HepG2 (cell line): ENCODE measurements around the gene CRIP1. TPM values are rescaled to one million over a fixed set of nuclear protein-coding genes. Genes with fewer than 3 reads are reported as not detected.

Experiments used
- ATAC-seq: fragments of 200-7000 bp; cut with Tn5 transposase; 3 replicates; pipeline ENCODE4 v1.9.1; 2020; ENCODE audit warnings: mild to moderate bottlenecking, moderate library complexity
- BruUV-seq: library from RNA; stranded (reverse); fragments of 400-500 nt; replicated peaks from 2 replicates; lab custom pipeline; 2021; lab: Mats Ljungman, UMichigan
- CTCF ChIA-PET: fragments of 300-600 bp; formaldehyde crosslinking; extraction: SDS; loops from one replicate; lab custom pipeline; 2021; ENCODE audit warnings: low total read pairs, inconsistent platforms, low intra/inter-chr PET ratio; lab: Yijun Ruan, JAX
- POLR2A ChIA-PET: fragments of 350-600 bp; sonication (Branson Sonifier 250); formaldehyde crosslinking; loops from one replicate; lab custom pipeline; 2020; ENCODE audit warnings: antibody characterized with exemption, inconsistent platforms; lab: Yijun Ruan, JAX
- DNase-seq: peaks from one replicate; pipeline ENCODE4 v3.0.0-alpha.2; 2015; ENCODE audit warnings: low spot score
- FAIRE-seq: peaks from 3 replicates; lab custom pipeline; 2011; peaks lifted over from hg19 to GRCh38; lab: Jason Lieb, UNC
- H2AFZ ChIP-seq: one replicate; pipeline ENCODE4 v1.6.1; 2011; ENCODE audit warnings: low read length, inconsistent platforms
- H3K27ac ChIP-seq: fragments of 300-600 bp; 3 replicates; pipeline ENCODE4 v1.8.0; 2011; ENCODE audit warnings: mixed run types, mild to moderate bottlenecking, mixed read lengths, low read length, inconsistent platforms; ENCODE audit not compliant: insufficient read depth; ENCODE audit errors: extremely low read length
- H3K27me3 ChIP-seq, 2 experiments: fragments of 200-600 bp in 1 of 2; 2 replicates in 1 of 2; 3 replicates in 1 of 2; pipeline versions ENCODE4 v1.6.0 to v1.8.0; 2011; ENCODE audit warnings: low read length in 2 of 2, mild to moderate bottlenecking in 2 of 2, moderate library complexity in 2 of 2, inconsistent platforms in 1 of 2; ENCODE audit not compliant: insufficient read depth in 2 of 2, control insufficient read depth in 1 of 2
- H3K36me3 ChIP-seq, 2 experiments: fragments of 200-600 bp in 1 of 2; replicated peaks in 1 of 2; 2 replicates in 1 of 2; 3 replicates in 1 of 2; pipeline versions ENCODE4 v1.5.1 to v1.8.0; 2011; ENCODE audit warnings: low read length in 2 of 2, inconsistent platforms in 1 of 2; ENCODE audit not compliant: insufficient read depth in 2 of 2, control insufficient read depth in 1 of 2
- H3K4me1 ChIP-seq: 2 replicates; pipeline ENCODE4 v1.5.1; 2012; ENCODE audit warnings: low read length, inconsistent platforms; ENCODE audit not compliant: insufficient read depth
- H3K4me2 ChIP-seq: 2 replicates; pipeline ENCODE4 v1.6.0; 2011; ENCODE audit warnings: low read depth, low read length, inconsistent platforms
- H3K4me3 ChIP-seq, 3 experiments: fragments of 200-600 bp in 1 of 3; sonication (generic), shearing (Covaris generic) in 1 of 3; replicated peaks in 1 of 3; 2 replicates each; pipeline ENCODE4 v1.5.1; 2011 to 2016; ENCODE audit warnings: low read length in 3 of 3, inconsistent platforms in 2 of 3, low read depth in 2 of 3, mild to moderate bottlenecking in 2 of 3, control low read depth in 1 of 3, mixed read lengths in 1 of 3; ENCODE audit not compliant: insufficient read depth in 1 of 3
- H3K79me2 ChIP-seq: one replicate; pipeline ENCODE4 v1.6.1; 2011; ENCODE audit warnings: low read length, inconsistent platforms; ENCODE audit not compliant: insufficient read depth
- H3K9ac ChIP-seq: 2 replicates; pipeline ENCODE4 v1.6.0; 2011; ENCODE audit warnings: mild to moderate bottlenecking, low read depth, low read length, inconsistent platforms; ENCODE audit not compliant: insufficient read depth
- H3K9me3 ChIP-seq: 2 replicates; pipeline ENCODE4 v1.5.1; 2012; ENCODE audit warnings: mild to moderate bottlenecking, low read length
- H4K20me1 ChIP-seq: 2 replicates; pipeline ENCODE4 v1.6.0; 2011; ENCODE audit warnings: inconsistent platforms, mild to moderate bottlenecking, low read length, moderate library complexity; ENCODE audit not compliant: insufficient read depth
- PCBP1 ChIP-seq: fragments of 200-400 bp; formaldehyde crosslinking; IDR thresholded peaks from 2 replicates; pipeline ENCODE4 v1.6.1; 2017; ENCODE audit warnings: mild to moderate bottlenecking, low read depth, low read length, borderline replicate concordance
- PLRG1 ChIP-seq: fragments of 450-650 bp; conservative IDR thresholded peaks from 2 replicates; pipeline ENCODE4 v1.6.1; 2016
- RARG ChIP-seq: sonication (generic); formaldehyde crosslinking; IDR thresholded peaks from 2 replicates; pipeline ENCODE4 v1.4.0; 2020; ENCODE audit warnings: low read depth, mild to moderate bottlenecking, missing genetic modification reagents
- SIN3B ChIP-seq: fragments of 150-350 bp; IDR thresholded peaks from 2 replicates; pipeline ENCODE4 v1.6.1; 2014; ENCODE audit warnings: low read length
- TBL1XR1 ChIP-seq: fragments of 150-350 bp; IDR thresholded peaks from 2 replicates; pipeline ENCODE4 v1.6.1; 2014; ENCODE audit warnings: borderline replicate concordance, low read length; ENCODE audit not compliant: partially characterized antibody
- TMF1 ChIP-seq: sonication (generic); formaldehyde crosslinking; IDR thresholded peaks from 2 replicates; pipeline ENCODE4 v1.8.1; 2022; ENCODE audit warnings: low read depth, missing genetic modification reagents
- ZNF138 ChIP-seq: sonication (generic); formaldehyde crosslinking; IDR thresholded peaks from 2 replicates; pipeline ENCODE4 v1.5.0; 2020; ENCODE audit warnings: mild to moderate bottlenecking, low read depth, missing genetic modification reagents
- WGBS: methylation state at CpG from one replicate; pipeline ENCODE4 v1.1.6; 2017; ENCODE audit warnings: low lambda C conversion rate; 5-methylcytosine and 5-hydroxymethylcytosine counted together
- in situ Hi-C: cut with HindIII; loops from 2 replicates; pipeline ENCODE4 v1.10.0; 2017; ENCODE audit warnings: low pct_unique_long_range_greater_than_20kb; ENCODE audit not compliant: extremely low pct_ligation_motif_present
- intact Hi-C: fragments of 100-400 bp; cut with micrococcal nuclease; formaldehyde crosslinking; loops from one replicate; pipeline ENCODE4 v1.10.0; 2022; ENCODE audit not compliant: unreplicated experiment
- polyA plus RNA-seq, 8 experiments: library from polyadenylated mRNA; depleted of rRNA in 3 of 8; stranded (reverse) in 7 of 8; unstranded in 1 of 8; fragments of >200 nt; fragmentation: Illumina TruSeq in 4 of 8; extraction: Trizol in 4 of 8; gene quantifications; 2 replicates each; pipeline versions ENCODE4 v1.2.1 to v1.2.3, GENCODE V29; 2011 to 2016; ENCODE audit warnings: low read depth in 4 of 8, missing spikeins in 1 of 8, mixed read lengths in 1 of 8; ENCODE audit not compliant: insufficient read depth in 1 of 8
- total RNA-seq, 5 experiments: library from RNA; depleted of rRNA; stranded (reverse); fragments of >200 nt; fragmentation: Illumina TruSeq; extraction: Trizol; gene quantifications; 2 replicates each; pipeline ENCODE4 v1.2.3, GENCODE V29; 2016; ENCODE audit warnings: low read depth in 1 of 5
- TF ChIP-seq, protein P1 (sequence below): sonication (generic); formaldehyde crosslinking; IDR thresholded peaks from 2 replicates; pipeline ENCODE4 v1.8.1; 2023; ENCODE audit warnings: mild to moderate bottlenecking, inconsistent platforms, moderate library complexity, missing genetic modification reagents, borderline replicate concordance
- TF ChIP-seq, protein P2 (sequence below): IDR thresholded peaks from 2 replicates; pipeline ENCODE4 v1.4.0; 2020; ENCODE audit warnings: mild to moderate bottlenecking, missing genetic modification reagents
- TF ChIP-seq, protein P3 (sequence below): sonication (generic); formaldehyde crosslinking; conservative IDR thresholded peaks from 2 replicates; pipeline ENCODE4 v1.5.0; 2020; ENCODE audit warnings: missing genetic modification reagents
- TF ChIP-seq, protein P4 (sequence below): sonication (generic); formaldehyde crosslinking; IDR thresholded peaks from 2 replicates; pipeline ENCODE4 v1.5.1; 2020; ENCODE audit warnings: missing genetic modification reagents, mild to moderate bottlenecking, borderline replicate concordance

Gene CRIP1
- total and polyA plus RNA-seq, 2 of the 13 experiments (the other 11 are each of a cell fraction or from before 2014, with no cell fraction given): 53.9 to 59.5 TPM

DNA sequence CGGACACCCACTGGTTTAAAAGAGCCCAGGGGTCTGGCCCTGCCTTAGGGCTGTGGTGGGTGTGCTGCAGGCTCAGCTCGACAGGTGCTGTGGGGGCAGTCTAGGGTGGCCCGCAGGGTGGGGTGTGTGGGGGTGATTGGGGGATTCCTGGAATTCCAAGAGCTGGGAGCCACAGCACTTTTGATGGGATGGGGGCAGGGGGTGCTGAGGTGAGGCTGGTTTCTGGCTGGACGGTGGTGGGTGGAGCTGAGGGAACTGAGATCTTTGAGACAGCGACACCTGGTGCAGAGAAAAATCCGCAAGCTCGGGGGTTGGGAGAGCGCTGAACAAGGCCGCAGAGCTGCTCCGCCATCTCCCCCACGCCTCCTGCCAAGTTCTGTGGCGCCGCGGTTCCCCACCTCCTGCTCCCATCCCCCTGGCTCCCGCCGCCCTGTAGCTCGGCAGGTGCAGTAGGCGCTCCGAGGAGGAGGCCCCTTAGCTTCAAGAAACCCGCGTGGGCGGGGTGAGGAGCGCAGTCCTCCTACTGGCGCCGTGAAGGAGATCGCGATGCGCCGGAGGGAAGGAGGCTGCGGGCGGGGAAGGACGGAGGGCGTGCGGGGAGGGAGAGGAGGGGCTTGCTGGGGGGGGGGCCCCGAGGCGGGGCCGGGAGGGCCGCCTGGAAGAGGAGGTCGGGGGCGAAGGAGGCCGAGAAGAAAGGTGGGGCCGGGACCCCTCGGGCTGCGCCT is 3.0 kb downstream of the CRIP1 start:
- Histone ChIP-seq H3K36me3 (peaks cover 0 to 3% of the 10 kb centered on the region in 2 experiments; a peak in 1 of 5 replicates), H3K4me3 (peak overlapping the region; percentile 59 to 79 (median 70); a peak in 5 of 6 replicates), H3K9ac (peak overlapping the region; percentile 84), H3K9me3 (no peaks in the 10 kb centered on the region), H3K27ac (peak overlapping the region; percentile 92), H3K79me2 (peaks cover 7% of the 10 kb centered on the region), H3K4me2 (peak overlapping the region; percentile 97), H3K4me1 (peaks cover 68% of the 10 kb centered on the region), H4K20me1 (no peaks in the 10 kb centered on the region), H3K27me3 (peaks cover 0 to 7% of the 10 kb centered on the region in 2 experiments; a peak in 2 of 5 replicates), H2AFZ (no peak overlapping the region)
- BruUV-seq: no TSS peak
- under 1% methylated on average over 27 of the region's 44 CpGs for WGBS
- FAIRE-seq (peak; percentile 80), DNase-seq (peak; percentile 82), ATAC-seq (peak; percentile 28)
- in situ Hi-C loops: loop anchor here (5.0 kb wide), 2 partner anchors 38 to 112 kb away; partner anchors contain the start of gene TMEM121
- ChIA-PET POLR2A (interaction anchor here (0.7 to 1.5 kb wide), 7 partner anchors 8 to 175 kb away, joined by 3 to 10 read pairs (median 4); partner anchors contain the start of gene PACS2), CTCF (interaction anchor here (0.9 to 3.6 kb wide), 5 partner anchors 8 to 119 kb away, joined by 3 to 24 read pairs (median 7); no protein-coding TSS in a partner anchor)
- intact Hi-C loops: loop anchor here (2.0 to 10.0 kb wide), 4 partner anchors 15 to 175 kb away; partner anchors contain the start of genes CRIP2 and PACS2
- TF ChIP-seq ZNF138 (CRISPR knock-in tag) (no peak), TBL1XR1 (no peak), TMF1 (CRISPR knock-in tag) (no peak), RARG (CRISPR knock-in tag) (no peak), PCBP1 (0 out of 2 replicates have a peak, but pooled peaks have one; percentile 79), SIN3B (no peak), PLRG1 (no peak)
- TF ChIP-seq, protein P1, sequence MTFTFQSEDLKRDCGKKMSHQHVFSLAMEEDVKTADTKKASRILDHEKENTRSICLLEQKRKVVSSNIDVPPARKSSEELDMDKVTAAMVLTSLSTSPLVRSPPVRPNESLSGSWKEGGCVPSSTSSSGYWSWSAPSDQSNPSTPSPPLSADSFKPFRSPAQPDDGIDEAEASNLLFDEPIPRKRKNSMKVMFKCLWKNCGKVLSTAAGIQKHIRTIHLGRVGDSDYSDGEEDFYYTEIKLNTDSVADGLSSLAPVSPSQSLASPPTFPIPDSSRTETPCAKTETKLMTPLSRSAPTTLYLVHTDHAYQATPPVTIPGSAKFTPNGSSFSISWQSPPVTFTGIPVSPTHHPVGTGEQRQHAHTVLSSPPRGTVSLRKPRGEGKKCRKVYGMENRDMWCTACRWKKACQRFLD (CRISPR knock-in tag): no peak
- TF ChIP-seq, protein P2, sequence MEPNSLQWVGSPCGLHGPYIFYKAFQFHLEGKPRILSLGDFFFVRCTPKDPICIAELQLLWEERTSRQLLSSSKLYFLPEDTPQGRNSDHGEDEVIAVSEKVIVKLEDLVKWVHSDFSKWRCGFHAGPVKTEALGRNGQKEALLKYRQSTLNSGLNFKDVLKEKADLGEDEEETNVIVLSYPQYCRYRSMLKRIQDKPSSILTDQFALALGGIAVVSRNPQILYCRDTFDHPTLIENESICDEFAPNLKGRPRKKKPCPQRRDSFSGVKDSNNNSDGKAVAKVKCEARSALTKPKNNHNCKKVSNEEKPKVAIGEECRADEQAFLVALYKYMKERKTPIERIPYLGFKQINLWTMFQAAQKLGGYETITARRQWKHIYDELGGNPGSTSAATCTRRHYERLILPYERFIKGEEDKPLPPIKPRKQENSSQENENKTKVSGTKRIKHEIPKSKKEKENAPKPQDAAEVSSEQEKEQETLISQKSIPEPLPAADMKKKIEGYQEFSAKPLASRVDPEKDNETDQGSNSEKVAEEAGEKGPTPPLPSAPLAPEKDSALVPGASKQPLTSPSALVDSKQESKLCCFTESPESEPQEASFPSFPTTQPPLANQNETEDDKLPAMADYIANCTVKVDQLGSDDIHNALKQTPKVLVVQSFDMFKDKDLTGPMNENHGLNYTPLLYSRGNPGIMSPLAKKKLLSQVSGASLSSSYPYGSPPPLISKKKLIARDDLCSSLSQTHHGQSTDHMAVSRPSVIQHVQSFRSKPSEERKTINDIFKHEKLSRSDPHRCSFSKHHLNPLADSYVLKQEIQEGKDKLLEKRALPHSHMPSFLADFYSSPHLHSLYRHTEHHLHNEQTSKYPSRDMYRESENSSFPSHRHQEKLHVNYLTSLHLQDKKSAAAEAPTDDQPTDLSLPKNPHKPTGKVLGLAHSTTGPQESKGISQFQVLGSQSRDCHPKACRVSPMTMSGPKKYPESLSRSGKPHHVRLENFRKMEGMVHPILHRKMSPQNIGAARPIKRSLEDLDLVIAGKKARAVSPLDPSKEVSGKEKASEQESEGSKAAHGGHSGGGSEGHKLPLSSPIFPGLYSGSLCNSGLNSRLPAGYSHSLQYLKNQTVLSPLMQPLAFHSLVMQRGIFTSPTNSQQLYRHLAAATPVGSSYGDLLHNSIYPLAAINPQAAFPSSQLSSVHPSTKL (CRISPR knock-in tag): peak; percentile 28; the same call in 1 of the 2 replicates
- TF ChIP-seq, protein P3, sequence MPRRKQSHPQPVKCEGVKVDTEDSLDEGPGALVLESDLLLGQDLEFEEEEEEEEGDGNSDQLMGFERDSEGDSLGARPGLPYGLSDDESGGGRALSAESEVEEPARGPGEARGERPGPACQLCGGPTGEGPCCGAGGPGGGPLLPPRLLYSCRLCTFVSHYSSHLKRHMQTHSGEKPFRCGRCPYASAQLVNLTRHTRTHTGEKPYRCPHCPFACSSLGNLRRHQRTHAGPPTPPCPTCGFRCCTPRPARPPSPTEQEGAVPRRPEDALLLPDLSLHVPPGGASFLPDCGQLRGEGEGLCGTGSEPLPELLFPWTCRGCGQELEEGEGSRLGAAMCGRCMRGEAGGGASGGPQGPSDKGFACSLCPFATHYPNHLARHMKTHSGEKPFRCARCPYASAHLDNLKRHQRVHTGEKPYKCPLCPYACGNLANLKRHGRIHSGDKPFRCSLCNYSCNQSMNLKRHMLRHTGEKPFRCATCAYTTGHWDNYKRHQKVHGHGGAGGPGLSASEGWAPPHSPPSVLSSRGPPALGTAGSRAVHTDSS (CRISPR knock-in tag): no peak
- TF ChIP-seq, protein P4, sequence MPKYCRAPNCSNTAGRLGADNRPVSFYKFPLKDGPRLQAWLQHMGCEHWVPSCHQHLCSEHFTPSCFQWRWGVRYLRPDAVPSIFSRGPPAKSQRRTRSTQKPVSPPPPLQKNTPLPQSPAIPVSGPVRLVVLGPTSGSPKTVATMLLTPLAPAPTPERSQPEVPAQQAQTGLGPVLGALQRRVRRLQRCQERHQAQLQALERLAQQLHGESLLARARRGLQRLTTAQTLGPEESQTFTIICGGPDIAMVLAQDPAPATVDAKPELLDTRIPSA (CRISPR knock-in tag): no peak
